ENCODE measurements around the gene PLXNA4.
"Not testable (repeated sequence)": the region's sequence is repeated elsewhere in the genome, so short reads cannot be mapped to it uniquely, and the experiment has no call there.

PLXNA4 gene

DNA sequence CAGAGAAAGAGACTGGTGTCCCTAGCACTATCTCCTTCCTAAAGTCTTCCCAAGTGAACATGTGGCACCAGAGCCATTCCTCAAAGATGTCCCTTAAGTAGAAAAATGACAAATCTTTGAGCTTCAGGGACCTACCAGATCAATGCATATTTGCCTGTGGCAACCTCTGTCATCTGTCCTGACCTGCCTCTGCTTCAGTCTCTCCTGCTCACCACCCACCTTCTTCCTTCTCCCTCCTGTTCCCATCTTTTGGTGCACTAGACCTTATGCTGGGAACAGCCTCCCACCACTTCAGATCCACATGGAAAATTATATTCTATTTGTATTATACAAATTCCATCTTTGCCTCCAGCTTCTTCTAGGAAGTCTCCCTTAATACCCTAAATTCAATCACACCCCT is 386.4 kb downstream of the PLXNA4 start:
- no peak for DNase-seq

DNA sequence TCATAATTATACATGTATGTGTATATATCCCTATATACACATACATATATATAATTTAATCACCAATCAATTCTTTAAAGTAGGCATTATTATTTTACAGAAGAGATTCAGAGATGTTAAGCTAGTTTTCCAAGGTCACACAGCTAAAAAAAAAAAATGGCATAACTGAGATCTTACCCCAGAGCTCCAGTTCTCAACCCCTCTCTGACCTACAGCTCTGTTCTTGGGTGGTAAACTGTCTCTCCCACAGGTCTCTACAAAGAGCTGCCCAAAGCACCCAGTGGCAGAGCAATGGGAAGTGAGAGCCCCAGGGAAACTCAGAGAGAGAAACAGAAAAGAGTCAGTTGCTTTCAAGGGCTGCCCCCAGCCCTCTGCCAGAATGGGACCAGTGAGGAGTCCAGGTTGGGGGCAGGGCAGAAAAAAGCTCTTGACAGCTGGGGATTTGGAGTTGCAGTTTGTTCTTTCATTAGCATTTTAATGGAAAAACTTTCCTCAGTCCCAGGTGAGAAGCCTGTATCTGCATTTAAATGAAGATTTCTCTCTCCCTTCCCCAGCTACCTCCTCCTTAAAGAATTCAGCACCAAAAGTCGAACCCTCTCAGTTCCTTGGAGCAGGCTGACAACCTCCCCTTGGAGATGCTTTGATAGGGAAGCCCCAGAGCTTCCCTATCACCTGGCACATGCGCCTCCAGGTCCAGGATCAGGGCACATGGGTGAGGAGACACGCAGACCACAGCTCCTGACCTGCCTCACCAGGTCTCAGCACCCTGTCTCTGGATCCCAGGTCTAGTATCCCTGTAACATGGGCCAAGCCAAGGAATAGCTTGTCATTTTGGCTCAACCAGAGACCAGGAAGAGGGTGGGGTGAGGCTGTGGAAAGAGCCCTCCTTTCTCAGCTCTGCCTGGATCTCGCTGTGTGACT is 388.1 kb downstream of the PLXNA4 start:
- no peak for DNase-seq

DNA sequence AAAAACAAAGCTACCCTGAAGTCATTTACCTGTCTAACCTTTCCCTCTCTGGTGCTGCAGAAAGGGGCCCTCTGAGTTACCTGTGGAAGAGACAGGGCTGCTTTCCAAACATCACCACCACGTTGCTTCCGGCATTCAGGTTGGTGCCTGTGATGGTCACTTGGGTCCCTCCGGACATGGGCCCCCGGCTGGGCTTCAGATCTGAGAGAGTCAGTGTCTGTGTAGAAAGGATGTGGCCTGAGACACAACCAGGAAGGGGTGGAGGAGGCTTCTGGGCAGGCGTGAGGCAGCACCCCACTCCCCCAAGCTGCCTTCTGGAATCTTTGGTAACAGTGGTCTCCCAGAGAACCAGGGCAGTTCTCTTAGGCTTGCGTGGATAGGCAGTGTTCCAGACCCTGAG is 388.9 kb downstream of the PLXNA4 start:
- DNase-seq, result no peak

DNA sequence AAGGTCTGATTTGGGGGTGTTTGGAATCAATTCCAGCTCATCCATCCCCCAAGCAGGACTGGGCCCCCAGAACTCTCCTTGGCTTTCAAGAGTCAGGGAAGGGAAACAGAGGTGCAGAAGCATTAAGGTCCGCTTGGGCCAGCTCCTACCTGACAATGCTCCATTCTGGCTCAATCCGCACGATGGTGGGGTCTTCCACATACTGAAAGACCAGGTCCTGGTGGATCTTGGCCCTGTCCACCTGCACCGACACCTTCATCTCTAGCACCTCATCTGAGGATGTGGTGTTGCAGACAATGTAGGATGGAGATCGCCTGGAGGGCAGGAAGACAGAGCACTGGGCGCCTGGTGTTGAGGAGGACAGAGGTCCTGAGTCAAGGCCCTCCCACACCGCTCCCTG is 391.1 kb downstream of the PLXNA4 start:
- no peak for DNase-seq

DNA sequence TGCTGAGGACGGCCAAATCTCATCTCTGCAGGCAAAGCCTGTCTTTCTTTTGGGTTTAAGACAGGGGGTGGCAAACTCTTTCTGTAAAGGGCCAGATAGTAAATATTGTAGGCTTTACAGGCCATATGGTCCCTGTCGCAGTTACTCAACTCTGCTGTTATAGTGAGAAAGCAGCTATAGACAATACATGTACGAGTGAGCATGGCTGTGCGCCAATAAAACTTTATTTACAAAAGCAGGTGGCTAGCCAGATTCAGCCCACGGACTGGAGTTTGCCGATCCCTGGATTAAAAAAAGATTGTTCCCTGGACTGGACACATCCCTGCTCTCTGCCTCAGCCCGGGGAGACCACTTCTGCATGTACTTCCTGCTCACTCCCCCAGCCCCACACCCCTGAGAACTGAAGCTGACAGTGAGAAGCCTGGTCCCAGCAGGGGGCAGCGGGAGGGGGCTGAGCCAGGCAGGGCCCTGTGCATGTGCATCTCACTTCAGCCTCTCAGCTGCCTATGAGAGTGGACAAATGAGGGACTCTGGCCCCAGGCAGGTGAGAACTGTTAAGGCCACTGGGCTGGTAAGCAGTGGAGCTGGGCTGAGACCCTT is 392.4 kb downstream of the PLXNA4 start:
- DNase-seq, result no peak

DNA sequence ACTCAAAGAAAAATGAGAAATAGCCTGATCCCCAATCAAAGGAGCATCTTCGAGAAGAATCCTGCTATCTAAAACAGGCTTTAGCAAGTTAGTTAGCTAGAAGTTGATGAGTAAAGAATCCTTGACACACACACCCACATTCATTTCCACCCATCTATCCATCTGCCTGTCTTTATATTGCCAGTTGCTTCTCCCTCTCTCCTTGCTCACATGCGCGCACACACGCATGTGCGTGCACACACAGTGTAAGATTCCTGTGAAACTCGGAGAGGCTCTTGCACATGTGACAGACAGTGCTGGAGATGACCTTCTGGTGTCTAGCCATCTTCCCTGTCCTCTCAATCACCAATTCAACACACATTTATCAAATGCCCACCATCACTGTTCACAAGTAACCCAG is 393.3 kb downstream of the PLXNA4 start:
- no peak for DNase-seq

DNA sequence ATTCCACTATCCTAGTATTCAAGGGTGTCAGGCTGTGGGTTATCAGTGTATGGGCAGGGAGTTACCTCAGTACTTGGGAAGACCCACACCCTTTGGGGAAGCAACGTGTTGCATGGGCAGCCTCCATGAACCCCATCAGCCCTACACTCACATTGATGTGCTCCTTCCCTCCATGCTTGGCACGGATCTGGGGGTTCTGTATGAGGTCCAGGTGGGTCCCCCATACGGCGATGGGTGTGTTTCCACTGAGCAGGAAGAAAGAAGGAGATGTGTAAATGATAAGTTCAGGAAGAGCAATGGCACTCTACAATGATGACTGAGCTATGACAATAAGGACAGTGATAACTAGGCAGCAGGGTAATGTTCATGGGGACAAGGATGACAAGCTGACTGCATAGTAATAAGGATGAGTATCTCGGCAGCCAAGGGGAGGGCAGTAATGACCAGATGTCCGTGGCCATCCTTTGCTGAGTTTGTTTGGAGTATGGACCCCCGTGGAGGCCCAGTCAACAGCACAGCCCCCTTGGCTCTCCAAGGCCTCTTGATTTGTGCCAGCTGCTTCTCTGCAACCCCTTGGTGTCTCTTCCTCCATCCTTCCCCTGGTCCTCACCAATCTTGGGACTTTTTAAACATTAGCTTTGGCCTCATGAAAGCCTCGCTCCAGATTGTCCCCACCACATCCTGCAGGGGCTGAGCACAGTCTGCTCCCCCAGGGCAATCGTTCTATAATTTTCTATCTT is 394.2 kb downstream of the PLXNA4 start:
- no peak for DNase-seq

DNA sequence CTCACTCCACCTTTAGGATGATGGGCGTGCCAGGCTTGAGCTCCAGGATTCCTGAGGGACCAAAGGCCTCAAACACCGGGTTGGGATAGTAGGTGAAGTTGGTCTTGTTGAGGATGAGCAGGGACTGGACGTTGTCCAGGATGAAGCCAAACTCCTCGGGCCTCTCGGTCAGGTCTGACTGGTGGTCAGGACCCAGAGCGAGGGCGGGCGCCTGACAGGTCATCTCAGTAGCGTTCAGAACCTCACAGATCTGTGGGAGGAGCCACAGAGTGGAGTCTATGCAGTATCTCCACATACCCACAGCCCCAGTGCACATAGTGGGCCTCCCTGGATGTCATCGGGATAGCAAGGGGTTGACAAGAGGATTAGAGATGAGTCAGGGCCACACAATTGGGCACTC is 394.9 kb downstream of the PLXNA4 start:
- DNase-seq, result no peak

DNA sequence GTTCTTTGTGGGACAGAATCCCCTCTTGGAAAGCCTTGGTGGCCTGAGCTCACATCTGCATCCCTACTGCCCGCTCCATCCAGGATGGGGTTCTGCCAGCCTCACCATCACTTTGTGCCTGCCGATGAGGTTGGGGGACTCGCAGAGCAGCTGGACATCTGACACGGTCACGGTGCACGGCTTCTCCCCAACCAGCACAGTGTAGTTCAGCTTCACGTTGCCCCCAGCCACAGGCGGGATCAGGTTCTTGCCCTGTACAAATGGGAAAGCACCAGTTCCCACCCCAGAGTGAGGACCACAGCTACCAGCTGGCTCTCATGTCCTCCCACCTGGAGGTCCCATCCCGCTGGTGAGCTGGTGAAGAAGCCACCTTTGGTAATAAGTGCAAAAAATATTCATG is 395.8 kb downstream of the PLXNA4 start:
- DNase-seq, result no peak

DNA sequence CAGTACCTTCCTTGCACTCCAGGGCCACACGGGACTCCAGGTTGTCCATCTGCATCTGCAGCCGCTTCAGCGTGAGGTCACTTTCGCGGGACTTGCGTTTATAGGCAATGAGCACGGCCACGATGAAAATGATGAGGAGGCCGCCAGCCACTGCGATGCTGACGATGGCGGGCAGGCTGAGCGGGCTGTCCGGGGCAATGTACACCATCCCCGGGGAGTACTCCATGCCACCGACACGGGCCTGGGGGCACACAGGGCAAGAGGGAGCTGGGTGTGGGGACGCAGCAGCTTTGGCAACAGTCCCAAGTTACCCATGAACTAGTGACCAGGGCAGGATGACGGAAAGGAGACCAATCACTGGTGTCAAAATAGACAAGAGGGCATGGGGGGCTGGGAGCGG is 396.6 kb downstream of the PLXNA4 start:
- no peak for DNase-seq

DNA sequence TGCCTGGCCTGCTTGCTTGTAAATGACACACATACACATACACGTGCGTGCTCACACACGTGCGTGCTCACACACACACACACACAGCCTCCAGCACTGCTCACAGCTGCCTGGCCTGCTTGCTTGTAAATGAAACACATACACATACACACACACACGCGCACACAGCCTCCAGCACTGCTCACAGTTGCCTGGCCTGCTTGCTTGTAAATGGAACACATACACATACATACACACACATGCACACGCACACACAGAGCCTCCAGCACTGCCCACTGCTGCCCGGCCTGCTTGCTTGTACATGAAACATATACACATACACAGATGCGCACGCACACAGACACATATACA is 397.2 kb downstream of the PLXNA4 start:
- DNase-seq, result no peak

DNA sequence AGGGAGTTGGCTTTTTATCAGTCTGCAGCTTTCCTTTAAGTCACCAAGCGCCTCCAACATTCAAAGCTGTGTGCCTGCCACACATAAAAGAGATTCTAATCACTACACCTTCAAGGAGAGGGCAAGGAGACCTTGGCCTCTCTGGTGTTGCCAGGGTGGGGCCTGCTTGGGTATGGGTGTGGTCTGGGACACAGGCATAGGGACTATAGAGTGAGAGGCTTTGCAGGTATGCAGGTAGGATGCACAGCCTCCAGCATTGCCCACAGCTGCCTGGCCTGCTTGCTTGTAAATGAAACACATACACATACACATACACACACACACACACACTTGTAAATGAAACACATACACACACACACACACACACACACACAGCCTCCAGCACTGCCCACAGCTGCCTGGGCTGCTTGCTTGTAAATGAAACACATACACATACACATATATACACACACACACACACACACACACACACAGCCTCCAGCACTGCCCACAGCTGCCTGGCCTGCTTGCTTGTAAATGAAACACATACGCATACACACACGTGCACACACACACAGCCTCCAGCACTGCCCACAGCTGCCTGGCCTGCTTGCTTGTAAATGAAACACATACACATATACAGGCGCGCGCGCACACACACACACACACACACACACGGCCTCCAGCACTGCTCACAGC is 397.7 kb downstream of the PLXNA4 start:
- not testable (repeated sequence) for DNase-seq

DNA sequence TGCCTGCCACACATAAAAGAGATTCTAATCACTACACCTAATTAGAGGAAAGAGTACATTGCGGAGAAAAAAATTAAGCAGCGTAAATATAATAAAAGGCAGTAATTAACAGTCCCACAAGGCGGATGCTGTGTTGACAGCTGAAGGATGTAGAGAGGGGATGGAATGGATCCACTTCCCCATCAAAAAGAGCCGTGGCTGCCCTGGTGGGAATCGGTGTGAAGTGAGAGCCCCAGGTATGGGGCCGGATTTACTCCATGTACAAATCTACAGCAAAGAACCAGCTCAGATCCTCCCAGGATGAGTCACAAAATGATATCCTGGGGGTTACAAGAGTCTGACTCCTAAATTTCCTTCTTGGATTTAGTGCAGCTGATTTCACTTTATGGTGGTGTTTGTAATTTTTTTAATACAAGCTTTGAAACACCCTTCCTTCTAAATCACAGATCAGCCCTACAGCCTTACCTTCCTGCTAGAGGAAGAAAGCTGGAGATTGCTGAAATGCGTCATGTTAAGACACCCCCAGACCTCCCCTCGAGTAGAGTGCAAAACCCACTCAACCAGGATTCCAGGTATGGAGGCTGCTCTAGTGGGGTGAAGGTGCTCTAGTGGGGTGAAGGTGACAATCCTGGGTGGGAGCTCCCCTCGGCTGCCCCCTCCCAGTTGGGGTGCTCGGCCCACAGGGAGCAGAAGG is 398.4 kb downstream of the PLXNA4 start:
- DNase-seq, result no peak

DNA sequence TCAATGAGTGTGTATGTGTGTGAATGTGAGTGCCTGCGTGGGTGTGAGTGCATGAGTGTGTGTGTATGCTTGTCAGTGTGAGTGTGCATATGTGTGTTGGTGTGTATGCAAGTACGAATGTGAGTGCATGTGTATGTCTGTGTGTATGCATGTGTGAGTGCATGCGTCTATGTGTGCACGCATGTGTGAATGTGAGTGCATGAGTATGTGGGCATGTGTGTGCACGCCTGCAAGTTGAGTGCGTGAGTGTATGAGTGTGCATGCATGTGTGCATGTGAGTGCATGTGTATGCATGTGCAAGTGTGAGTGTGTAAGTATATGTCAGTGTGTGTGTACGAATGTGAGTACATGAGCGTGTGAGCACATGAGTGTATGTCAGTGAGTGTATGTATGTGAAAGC is 399.6 kb downstream of the PLXNA4 start:
- no peak for DNase-seq

DNA sequence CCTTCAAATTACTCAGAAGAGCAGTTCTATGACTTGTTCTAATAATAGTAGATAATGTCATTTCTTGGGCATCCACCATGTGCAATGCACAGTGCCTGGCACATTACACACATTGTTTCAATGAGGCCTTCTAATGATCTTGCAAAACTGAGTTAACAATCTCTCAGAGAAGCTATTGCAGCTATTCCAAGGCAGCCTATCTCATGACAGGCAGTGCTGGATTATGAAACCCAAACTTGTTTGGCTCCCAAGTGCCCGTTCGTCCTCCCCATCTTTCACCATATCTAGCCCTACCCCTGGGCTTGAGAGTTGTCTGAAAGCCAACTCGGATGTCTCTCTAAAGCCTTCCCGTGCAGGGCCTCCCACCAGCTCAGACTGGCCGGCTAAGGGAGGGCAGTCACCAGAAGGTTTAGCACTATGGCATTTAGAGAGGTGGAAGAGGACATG is 405.1 kb downstream of the PLXNA4 start:
- no peak for DNase-seq

DNA sequence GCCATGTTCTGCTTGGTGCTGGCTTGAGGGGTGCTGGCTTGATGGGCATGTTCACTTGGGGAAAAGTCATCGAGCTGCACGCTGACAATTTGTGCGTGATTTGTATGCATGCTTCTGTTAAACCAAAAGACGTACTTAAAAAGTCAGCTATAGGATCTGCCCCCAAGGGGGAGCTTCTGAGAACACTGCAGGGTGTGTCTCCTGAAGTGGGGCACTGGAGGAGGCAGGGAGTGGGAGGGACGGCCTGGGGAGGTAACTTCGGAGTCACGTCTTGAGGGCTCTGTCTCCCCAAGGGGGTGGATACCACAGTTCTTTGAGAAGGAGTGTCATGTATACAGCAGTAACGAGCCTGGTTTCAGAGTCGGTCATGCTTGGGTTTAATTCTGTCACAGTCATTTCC is 406.5 kb downstream of the PLXNA4 start:
- no peak for DNase-seq

DNA sequence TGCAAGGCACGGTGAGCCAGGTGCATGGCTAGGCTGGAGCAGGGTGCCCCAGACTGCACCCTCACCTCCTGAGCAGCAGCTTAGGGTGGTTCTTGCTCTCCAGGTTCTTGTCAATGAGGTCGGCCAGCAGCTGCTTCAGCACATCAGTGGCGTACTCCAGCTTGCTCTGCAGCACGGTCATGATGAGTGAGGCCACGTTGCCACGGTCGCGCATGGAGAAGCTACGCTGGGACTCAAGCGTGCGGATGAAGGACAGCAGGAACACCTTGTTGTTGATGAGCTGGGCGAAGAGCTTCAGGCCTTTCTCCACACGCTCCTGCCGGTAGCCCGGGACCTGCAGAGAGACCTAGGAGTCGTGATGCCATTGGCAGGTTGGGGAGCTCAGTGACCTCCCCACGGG is 408.0 kb downstream of the PLXNA4 start:
- DNase-seq, result no peak

DNA sequence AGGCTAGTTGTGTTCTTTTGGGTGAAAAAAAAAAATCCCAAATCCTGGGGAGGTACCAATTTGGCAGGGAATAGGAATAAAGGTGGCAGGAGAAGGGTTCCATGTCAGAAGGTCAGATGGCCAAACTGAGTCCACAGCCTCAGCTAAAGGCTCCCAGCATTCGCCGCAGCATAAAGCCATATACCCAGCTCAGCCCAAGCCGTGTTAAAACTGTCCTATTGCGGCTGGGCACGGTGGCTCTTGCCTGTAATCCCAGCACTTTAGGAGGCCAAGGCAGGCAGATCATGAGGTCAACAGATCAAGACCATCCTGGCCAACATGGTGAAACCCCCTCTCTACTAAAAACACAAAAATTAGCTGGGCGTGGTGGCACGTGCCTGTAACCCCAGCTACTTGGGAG is 410.6 kb downstream of the PLXNA4 start:
- not testable (repeated sequence) for DNase-seq

DNA sequence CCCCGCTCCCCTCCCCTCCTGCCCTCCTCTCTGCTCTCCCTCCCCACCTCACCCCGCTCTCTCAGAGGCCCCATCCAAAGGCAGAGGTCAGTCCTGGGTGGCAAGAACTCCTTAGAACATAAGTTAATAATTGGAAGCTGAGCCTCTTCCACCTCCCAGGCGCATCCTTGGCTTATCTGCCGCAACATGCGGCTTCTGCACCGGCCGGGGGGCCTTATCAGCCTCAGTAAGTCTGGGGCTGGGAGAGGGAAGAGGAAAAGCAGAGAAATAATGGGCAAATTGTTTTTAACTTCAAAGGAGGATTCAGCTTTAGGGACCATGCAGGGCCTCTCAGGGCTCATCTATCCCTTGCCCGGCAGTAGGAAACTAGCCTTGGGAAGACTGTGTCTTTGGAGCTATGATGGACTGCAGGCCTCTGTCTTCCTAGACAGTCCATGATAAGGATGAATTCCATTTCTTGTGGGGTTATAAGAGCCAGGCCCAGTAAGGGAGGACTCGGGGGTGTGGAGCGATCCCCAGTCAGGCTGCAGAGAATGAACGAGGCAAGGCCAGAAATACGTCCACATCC is 411.6 kb downstream of the PLXNA4 start:
- no peak for DNase-seq

DNA sequence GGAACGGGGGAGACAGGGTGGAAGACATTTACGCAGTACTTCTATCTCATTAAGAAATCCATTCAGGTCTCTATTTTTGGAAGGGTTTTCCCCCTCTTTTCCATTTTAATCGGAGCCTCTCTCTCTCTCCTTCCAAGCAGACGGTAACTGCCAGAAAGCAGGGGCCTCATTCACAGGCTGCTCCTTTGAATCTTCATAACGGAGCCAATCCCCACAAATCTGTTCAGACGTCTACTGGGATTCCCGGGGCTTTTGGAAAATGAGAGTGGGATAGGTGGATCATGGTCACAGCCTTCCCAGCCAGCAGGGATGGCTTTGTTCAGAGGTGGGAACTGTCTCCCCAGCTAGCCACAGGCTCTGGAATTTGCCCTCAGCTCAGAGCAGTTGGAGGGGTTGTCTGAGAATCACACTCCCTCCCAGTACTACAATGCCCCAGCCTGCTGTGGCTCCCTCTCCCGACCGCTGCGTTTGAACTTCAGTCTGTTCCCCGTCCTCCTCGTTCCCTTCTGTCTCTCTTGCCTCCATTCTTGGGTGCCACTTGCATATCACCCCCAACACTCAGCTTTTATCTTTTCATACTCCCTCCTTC is 413.6 kb downstream of the PLXNA4 start:
- no peak for DNase-seq

DNA sequence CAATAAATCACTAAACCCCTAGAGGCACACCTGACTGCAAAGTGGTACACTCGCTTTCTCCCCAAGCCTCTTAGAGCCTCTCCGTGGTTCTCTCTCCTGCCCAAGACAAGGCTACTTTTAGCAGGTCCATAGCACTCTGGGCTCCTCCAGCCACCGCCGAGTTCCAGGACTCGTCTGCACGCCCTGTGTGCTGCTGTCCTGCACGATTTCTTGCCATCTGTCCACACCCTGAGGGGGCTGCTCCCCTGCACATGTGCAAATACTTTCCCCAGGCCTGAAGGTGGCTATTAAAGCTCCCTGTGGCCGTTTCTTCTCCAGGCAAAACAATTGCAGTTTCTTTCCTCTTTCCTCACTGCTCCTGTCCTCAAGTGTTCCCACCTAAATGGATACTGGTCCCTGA is 414.3 kb downstream of the PLXNA4 start:
- no peak for DNase-seq

DNA sequence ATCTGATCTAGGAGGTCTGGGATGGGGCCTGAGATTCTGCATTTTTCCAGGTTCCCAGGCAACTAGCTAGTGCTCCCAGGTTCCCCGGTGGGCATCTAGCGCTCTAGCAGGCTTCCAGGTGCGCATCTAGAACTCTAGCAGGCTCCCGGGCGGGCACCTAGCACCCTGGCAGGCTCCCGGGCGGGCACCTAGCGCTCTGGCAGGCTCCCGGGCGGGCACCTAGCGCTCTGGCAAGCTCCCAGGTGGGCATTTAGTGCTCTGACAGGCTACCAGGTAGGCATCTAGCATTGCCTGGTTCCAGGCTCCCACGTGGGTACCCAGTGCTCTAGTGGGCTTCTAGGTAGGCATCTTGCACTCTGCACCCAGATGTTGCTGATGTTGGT is 414.7 kb downstream of the PLXNA4 start:
- DNase-seq, result no peak

Data from NCI-H1930 (cell line).